ENCODE measurements around the gene SLC6A12.
"Not testable (repeated sequence)": the region's sequence is repeated elsewhere in the genome, so short reads cannot be mapped to it uniquely, and the experiment has no call there.

The SLC6A12 gene

DNA sequence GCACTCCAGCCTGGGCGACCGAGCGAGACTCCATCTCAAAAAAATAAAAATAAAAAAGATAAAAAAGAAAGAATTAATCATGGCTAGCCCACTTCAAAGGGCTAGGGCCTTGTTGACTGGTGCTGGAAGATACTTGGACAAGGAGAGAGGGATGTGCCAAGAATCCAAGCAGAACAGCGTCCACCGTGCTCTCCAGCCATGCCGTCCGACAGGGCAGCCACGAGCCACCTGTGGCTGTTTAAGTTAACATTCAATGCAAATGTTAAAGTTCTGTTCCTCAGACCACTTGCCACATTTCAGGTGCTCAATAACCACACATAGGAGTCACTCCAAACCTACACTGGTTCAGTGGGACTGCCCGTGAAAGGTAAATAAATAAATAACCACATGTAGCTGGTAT lies 27.3 kb upstream of the SLC6A12 start:
- no peak overlapping the region for H3K27ac Mint-ChIP-seq
- peaks cover 7% of the 10 kb centered on the region for H3K27me3 Mint-ChIP-seq
- H3K4me1 Mint-ChIP-seq (ENCODE audit: low read depth): no peaks in the 10 kb centered on the region
- no peaks in the 10 kb centered on the region for H3K36me3 Mint-ChIP-seq (ENCODE audit: low read depth)
- intact Hi-C loops (cut with micrococcal nuclease): no loop called here
- no peak overlapping the region for H3K4me3 Mint-ChIP-seq
- H3K9me3 Mint-ChIP-seq: peaks cover 13% of the 10 kb centered on the region

DNA sequence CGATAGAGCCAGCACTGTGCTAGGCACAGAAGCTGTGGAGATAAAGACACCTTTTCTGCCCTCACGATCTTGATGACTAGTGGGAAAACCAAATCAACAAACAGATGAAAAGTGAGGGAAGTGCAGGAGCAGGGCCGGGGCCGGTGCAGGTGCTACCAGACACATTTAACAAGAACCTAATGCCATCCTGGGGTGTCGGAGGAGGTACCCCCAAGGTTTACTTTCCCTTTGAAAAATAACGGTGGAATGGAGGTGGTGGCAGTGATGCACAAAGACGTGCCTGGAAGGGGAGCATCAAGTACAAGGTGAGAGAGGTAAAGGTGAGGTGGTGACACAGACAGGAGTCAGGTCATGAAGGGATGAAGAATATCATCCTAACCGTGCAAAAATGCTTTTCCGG lies 26.6 kb upstream of the SLC6A12 start:
- Mint-ChIP-seq H3K27me3 (peaks cover 7% of the 10 kb centered on the region), H3K36me3 (ENCODE audit: low read depth) (no peaks in the 10 kb centered on the region), H3K4me3 (no peak overlapping the region), H3K27ac (no peak overlapping the region), H3K9me3 (peaks cover 17% of the 10 kb centered on the region), H3K4me1 (ENCODE audit: low read depth) (no peaks in the 10 kb centered on the region)
- intact Hi-C loops (cut with micrococcal nuclease): no loop called here

DNA sequence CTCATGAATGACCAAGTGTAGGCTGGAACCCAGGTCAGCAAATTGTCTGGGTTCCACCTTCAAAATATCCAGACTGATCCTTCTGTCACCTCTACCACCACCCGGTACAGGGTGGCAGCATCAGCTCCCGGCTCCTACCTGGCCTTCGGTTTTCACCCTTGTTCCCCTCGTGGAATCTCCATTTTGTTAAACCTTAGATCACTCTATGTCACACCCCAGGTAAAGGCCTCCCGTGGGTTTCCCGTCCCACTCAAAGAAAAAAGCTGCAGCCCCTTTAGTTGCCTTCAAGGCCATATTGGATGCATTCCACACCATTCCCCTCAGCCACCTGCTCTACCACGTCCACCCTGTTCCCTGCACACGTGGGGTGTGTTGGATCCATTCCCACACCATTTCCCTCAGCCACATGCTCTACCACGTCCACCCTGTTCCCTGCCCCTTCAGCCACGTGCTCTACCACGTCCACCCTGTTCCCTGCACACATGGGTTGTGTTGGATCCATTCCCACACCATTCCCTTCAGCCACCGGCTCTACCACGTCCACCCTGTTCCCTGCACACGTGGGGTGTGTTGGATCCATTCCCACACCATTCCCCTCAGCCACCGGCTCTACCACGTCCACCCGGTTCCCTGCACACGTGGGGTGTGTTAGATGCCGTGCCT lies 24.9 kb upstream of the SLC6A12 start:
- no peaks in the 10 kb centered on the region for H3K4me1 Mint-ChIP-seq (ENCODE audit: low read depth)
- intact Hi-C loops (cut with micrococcal nuclease): no loop called here
- H3K27ac Mint-ChIP-seq: no peak overlapping the region
- H3K36me3 Mint-ChIP-seq (ENCODE audit: low read depth): no peaks in the 10 kb centered on the region
- H3K9me3 Mint-ChIP-seq: peaks cover 28% of the 10 kb centered on the region
- peaks cover 5% of the 10 kb centered on the region for H3K27me3 Mint-ChIP-seq
- H3K4me3 Mint-ChIP-seq: no peak overlapping the region

- no peaks in the 10 kb centered on the region for H3K36me3 Mint-ChIP-seq (ENCODE audit: low read depth)
- no peaks in the 10 kb centered on the region for H3K4me1 Mint-ChIP-seq (ENCODE audit: low read depth)
- peaks cover 28% of the 10 kb centered on the region for H3K9me3 Mint-ChIP-seq
- H3K4me3 Mint-ChIP-seq: no peak overlapping the region
- intact Hi-C loops (cut with micrococcal nuclease): no loop called here
- no peak overlapping the region for H3K27ac Mint-ChIP-seq
- peaks cover 3% of the 10 kb centered on the region for H3K27me3 Mint-ChIP-seq
Observed at GRCh38 chr12:238116-238515, 24.2 kb upstream of the SLC6A12 start.

DNA sequence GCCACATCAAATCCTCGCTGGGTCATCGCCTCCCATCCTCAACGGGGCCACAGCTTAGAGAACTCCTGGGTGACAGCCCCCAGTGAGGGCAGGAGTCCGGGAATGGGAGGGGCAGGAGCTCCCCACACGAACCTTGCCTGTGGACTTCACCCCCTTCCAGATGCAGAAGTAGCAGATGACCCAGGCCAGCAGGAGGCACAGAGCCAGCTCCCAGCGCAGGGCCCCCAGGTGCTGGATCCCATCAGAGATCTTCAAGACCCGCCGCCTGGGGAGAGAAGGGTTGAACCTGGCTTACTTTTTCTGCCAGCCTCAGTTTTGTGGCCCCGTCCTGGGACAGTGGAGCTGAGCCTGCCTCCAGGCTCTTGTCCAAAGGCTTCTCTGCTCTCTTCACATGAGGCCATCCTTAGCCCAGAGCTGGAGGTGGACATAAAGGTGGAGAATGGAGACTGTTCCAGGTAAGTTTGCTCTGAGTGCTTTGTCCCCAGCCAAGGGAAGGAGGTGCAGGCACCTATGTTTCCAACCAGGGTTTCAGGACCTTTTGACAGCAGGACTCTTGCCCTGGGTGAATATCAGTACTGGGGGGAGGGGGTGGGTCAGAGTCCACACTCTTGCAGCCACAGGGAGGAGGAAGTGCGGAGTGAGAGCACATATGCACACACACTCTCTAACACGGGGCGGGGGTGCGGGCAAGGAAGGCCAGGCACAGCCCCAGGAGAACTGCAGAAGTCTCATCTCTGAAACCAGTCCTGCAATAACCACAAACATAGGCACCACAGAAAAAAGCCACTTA lies 23.3 kb upstream of the SLC6A12 start:
- H3K27ac Mint-ChIP-seq: no peak overlapping the region
- H3K36me3 Mint-ChIP-seq (ENCODE audit: low read depth): no peaks in the 10 kb centered on the region
- peaks cover 28% of the 10 kb centered on the region for H3K9me3 Mint-ChIP-seq
- no peaks in the 10 kb centered on the region for H3K4me1 Mint-ChIP-seq (ENCODE audit: low read depth)
- H3K4me3 Mint-ChIP-seq: no peak overlapping the region
- intact Hi-C loops (cut with micrococcal nuclease): no loop called here
- peaks cover 3% of the 10 kb centered on the region for H3K27me3 Mint-ChIP-seq

- intact Hi-C loops (cut with micrococcal nuclease): no loop called here
- Mint-ChIP-seq H3K4me3 (no peak overlapping the region), H3K27ac (no peak overlapping the region)
Observed at GRCh38 chr12:236445-236844, 22.5 kb upstream of the SLC6A12 start.

GRCh38 chr12:235967-236366 lies 22.0 kb upstream of the SLC6A12 start:
- H3K9me3 Mint-ChIP-seq: peaks cover 28% of the 10 kb centered on the region
- intact Hi-C loops (cut with micrococcal nuclease); H3K4me3 Mint-ChIP-seq; H3K27ac Mint-ChIP-seq; H3K27me3 Mint-ChIP-seq; H3K4me1 Mint-ChIP-seq (ENCODE audit: low read depth); H3K36me3 Mint-ChIP-seq (ENCODE audit: low read depth): not testable (repeated sequence)

More at GRCh38 chr12:236445-236844, 22.5 kb upstream of the SLC6A12 start:
- Mint-ChIP-seq H3K27me3 (peaks cover 3% of the 10 kb centered on the region), H3K36me3 (ENCODE audit: low read depth) (no peaks in the 10 kb centered on the region), H3K4me1 (ENCODE audit: low read depth) (no peaks in the 10 kb centered on the region), H3K9me3 (peaks cover 28% of the 10 kb centered on the region)

- no peaks in the 10 kb centered on the region for H3K4me1 Mint-ChIP-seq (ENCODE audit: low read depth)
- intact Hi-C loops (cut with micrococcal nuclease): no loop called here
- peaks cover 5% of the 10 kb centered on the region for H3K27me3 Mint-ChIP-seq
- H3K36me3 Mint-ChIP-seq (ENCODE audit: low read depth): no peaks in the 10 kb centered on the region
- H3K4me3 Mint-ChIP-seq: no peak overlapping the region
- no peak overlapping the region for H3K27ac Mint-ChIP-seq
- peaks cover 28% of the 10 kb centered on the region for H3K9me3 Mint-ChIP-seq
Observed at GRCh38 chr12:234891-235415, 21.0 kb upstream of the SLC6A12 start.

GRCh38 chr12:234019-234418 lies 20.1 kb upstream of the SLC6A12 start:
- peaks cover 8% of the 10 kb centered on the region for H3K27me3 Mint-ChIP-seq
- intact Hi-C loops (cut with micrococcal nuclease): no loop called here
- H3K9me3 Mint-ChIP-seq: peaks cover 28% of the 10 kb centered on the region
- no peaks in the 10 kb centered on the region for H3K4me1 Mint-ChIP-seq (ENCODE audit: low read depth)
- H3K4me3 Mint-ChIP-seq: no peak overlapping the region
- H3K27ac Mint-ChIP-seq: no peak overlapping the region
- no peaks in the 10 kb centered on the region for H3K36me3 Mint-ChIP-seq (ENCODE audit: low read depth)

GRCh38 chr12:233615-233968 lies 19.6 kb upstream of the SLC6A12 start:
- no peaks in the 10 kb centered on the region for H3K4me1 Mint-ChIP-seq (ENCODE audit: low read depth)
- intact Hi-C loops (cut with micrococcal nuclease): no loop called here
- H3K4me3 Mint-ChIP-seq: no peak overlapping the region
- H3K36me3 Mint-ChIP-seq (ENCODE audit: low read depth): no peaks in the 10 kb centered on the region
- no peak overlapping the region for H3K27ac Mint-ChIP-seq
- H3K9me3 Mint-ChIP-seq: peaks cover 28% of the 10 kb centered on the region
- H3K27me3 Mint-ChIP-seq: peaks cover 10% of the 10 kb centered on the region

DNA sequence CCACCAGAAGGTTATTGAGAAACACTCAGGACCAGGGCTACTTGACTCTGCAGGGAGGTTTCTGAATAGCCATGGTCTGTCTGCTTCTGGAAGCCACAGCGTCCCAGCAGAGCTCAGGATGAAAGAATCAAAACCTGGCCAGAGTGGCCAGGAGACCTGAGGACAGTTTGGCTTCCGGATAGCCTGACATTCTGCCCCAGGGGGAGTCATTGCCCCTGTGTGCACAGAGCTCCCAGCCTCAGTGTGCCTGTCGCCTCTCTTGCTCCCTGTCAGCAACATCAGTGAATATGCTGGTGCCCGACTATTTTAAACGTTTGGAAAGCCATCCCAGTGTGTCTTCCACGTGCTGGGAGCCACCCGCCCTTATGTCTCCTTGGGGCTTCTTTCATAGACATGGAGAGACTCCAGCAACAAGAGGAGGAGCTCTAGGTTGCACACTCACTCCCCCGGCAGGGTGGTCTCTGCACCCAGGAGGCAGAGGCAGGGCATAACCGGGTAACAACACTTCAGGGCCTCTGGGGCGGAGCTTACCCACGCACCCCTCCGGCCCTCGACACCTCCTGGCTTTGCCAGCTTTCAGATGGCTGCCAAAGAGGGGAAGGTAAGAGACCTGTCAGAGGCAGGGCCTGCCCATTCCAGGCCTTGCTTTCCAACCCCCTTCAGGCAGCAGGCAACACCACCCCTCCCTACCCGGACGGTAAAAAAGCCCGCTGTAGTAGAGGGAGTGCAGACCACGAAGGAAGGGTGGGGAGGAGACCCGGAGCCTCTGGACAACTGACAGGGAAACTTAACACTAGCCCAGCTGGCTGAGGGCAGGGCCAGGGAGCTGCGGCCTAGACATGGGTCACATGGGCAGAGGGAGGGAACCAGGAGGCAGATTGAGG lies 19.0 kb upstream of the SLC6A12 start:
- Mint-ChIP-seq H3K4me3 (no peak overlapping the region), H3K27ac (no peak overlapping the region), H3K4me1 (ENCODE audit: low read depth) (no peaks in the 10 kb centered on the region), H3K36me3 (ENCODE audit: low read depth) (no peaks in the 10 kb centered on the region), H3K9me3 (peaks cover 28% of the 10 kb centered on the region), H3K27me3 (peaks cover 12% of the 10 kb centered on the region)
- intact Hi-C loops (cut with micrococcal nuclease): no loop called here

DNA sequence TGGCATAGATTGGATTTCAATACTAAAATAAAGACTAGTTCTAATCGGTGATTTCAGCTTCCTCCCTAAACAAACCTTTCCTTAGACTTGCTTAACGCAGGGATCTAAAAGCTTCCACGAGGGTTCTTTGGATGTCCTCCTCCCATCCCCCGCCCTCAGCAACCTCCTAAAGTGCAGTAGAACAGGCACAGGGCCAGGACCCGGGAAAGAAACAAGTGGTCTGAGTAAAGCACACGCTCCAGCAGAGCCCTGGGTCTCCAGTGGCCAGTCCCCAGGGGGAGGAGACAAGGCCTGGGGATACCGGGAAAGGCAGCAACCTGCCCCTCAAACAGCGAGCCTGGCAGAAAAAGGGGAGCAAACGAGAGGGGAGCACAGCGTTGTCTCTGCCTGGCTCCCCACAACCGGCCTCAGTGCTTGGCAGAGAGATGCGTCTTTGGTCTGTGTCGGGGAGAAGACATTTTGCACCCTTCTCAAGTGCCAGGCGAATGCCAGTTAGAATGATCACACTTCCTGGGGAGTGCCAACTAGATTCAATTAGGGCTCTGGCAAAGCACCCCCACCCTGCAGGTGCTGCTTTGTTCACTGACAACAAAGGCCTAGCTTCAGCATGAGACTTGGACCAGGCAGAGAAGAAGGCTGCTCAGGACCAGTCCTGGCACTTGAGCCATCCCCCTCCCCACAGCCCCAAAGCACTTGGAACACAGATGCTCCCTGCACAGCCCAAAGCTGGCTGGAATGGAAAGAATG lies 17.1 kb upstream of the SLC6A12 start:
- intact Hi-C loops (cut with micrococcal nuclease): no loop called here
- no peaks in the 10 kb centered on the region for H3K4me1 Mint-ChIP-seq (ENCODE audit: low read depth)
- H3K36me3 Mint-ChIP-seq (ENCODE audit: low read depth): no peaks in the 10 kb centered on the region
- H3K9me3 Mint-ChIP-seq: peaks cover 17% of the 10 kb centered on the region
- no peak overlapping the region for H3K27ac Mint-ChIP-seq
- no peak overlapping the region for H3K4me3 Mint-ChIP-seq
- peaks cover 18% of the 10 kb centered on the region for H3K27me3 Mint-ChIP-seq

- intact Hi-C loops (cut with micrococcal nuclease): no loop called here
- H3K36me3 Mint-ChIP-seq (ENCODE audit: low read depth): no peaks in the 10 kb centered on the region
- H3K27ac Mint-ChIP-seq: no peak overlapping the region
- H3K4me3 Mint-ChIP-seq: no peak overlapping the region
- no peaks in the 10 kb centered on the region for H3K4me1 Mint-ChIP-seq (ENCODE audit: low read depth)
- H3K27me3 Mint-ChIP-seq: peaks cover 18% of the 10 kb centered on the region
- peaks cover 2% of the 10 kb centered on the region for H3K9me3 Mint-ChIP-seq
Observed at GRCh38 chr12:229441-230191, 15.7 kb upstream of the SLC6A12 start.

Data from dendritic cell treated with granulocyte-macrophage colony-stimulating factor and Interleukin-4, amounts not matched to agents 40 ng/mL and 50 ng/mL, for 4 days (primary cell).